Gastrocnemius medialis (tissue), 4 donors: ENCODE measurements around the gene ANKRD53. TPM values are rescaled to one million over a fixed set of nuclear protein-coding genes. Genes with fewer than 3 reads are reported as not detected.

Source experiments
- ATAC-seq, 2 donors: fragments of 150-250 bp; one replicate each; pipeline ENCODE4 v1.9.1; 2016
- DNase-seq, 2 donors: peaks; one replicate each; pipeline ENCODE4 v3.0.0-alpha.2; 2019
- H3K27ac ChIP-seq, 4 donors: fragments of 200-600 bp; sonication (generic); 1 replicate in 1 of 4; 2 replicates in 3 of 4; pipeline ENCODE4 v1.5.1; 2016 to 2018; ENCODE audit warnings: mild to moderate bottlenecking in 2 of 4, moderate library complexity in 1 of 4
- H3K27me3 ChIP-seq, 3 donors: fragments of 200-600 bp; sonication (generic) in 2 of 3; 1 replicate in 1 of 3; 2 replicates in 2 of 3; pipeline versions ENCODE4 v1.5.1 to v1.6.0; 2016 to 2019; ENCODE audit warnings: mild to moderate bottlenecking in 1 of 3, moderate library complexity in 1 of 3
- H3K36me3 ChIP-seq, 2 donors: fragments of 200-600 bp; sonication (generic) in 1 of 2; one replicate each; pipeline ENCODE4 v1.5.1; 2017 to 2018
- H3K4me1 ChIP-seq, 2 donors: fragments of 200-600 bp; sonication (generic) in 1 of 2; one replicate each; pipeline ENCODE4 v1.5.1; 2016 to 2017; ENCODE audit warnings: mild to moderate bottlenecking in 2 of 2
- H3K4me3 ChIP-seq, 4 donors: fragments of 200-600 bp; sonication (generic) in 3 of 4; 1 replicate in 1 of 4; 2 replicates in 3 of 4; pipeline ENCODE4 v1.5.1; 2016 to 2019; ENCODE audit warnings: mild to moderate bottlenecking in 2 of 4
- H3K9me3 ChIP-seq, 3 donors: fragments of 200-600 bp; sonication (generic) in 2 of 3; 1 replicate in 1 of 3; 2 replicates in 2 of 3; pipeline ENCODE4 v1.5.1; 2016 to 2019
- CTCF ChIP-seq, 5 experiments: fragments of 450-650 bp in 3 of 5; fragments of 200-600 bp in 2 of 5; sonication (generic) in 2 of 5; IDR thresholded peaks in 4 of 5; conservative IDR thresholded peaks in 1 of 5; 1 replicate in 4 of 5; 2 replicates in 1 of 5; pipeline ENCODE4 v1.5.1; 2016 to 2019; ENCODE audit warnings: antibody characterized with exemption in 5 of 5, mild to moderate bottlenecking in 3 of 5, moderate library complexity in 3 of 5
- POLR2A ChIP-seq, 2 donors: fragments of 450-650 bp; IDR thresholded peaks; one replicate each; pipeline ENCODE4 v1.6.1; 2017; ENCODE audit warnings: antibody characterized with exemption in 2 of 2, mild to moderate bottlenecking in 2 of 2, moderate library complexity in 2 of 2
- in situ Hi-C, 4 donors: fragments of 200-750 bp; cut with MboI; loops; one replicate each; pipeline versions ENCODE4 v1.15.0 to v1.8.0; 2017; ENCODE audit warnings: low sequenced_read_pairs in 4 of 4
- intact Hi-C: fragments of 100-400 bp; cut with DNase I; formaldehyde crosslinking; loops from one replicate; pipeline ENCODE4 v1.15.1; 2023; ENCODE audit warnings: low total_unique reads
- total RNA-seq, 4 donors: library from RNA; depleted of rRNA; stranded (reverse); fragments of >200 nt; gene quantifications; one replicate each; pipeline versions ENCODE4 v1.1.0 to v1.2.3, GENCODE V29; 2016

Gene ANKRD53
- total RNA-seq, 4 donors from 2014 or later: 0.44 to 2.0 TPM; not detected in 2

- intact Hi-C loops (no loop called here), in situ Hi-C loops (no loop called here)
- H3K4me1 ChIP-seq: peaks cover 0 to 6% of the 10 kb centered on the region in 2 donors
Measured at GRCh38 chr2:71003966-71004755, 25.7 kb downstream of the ANKRD53 start.

DNA sequence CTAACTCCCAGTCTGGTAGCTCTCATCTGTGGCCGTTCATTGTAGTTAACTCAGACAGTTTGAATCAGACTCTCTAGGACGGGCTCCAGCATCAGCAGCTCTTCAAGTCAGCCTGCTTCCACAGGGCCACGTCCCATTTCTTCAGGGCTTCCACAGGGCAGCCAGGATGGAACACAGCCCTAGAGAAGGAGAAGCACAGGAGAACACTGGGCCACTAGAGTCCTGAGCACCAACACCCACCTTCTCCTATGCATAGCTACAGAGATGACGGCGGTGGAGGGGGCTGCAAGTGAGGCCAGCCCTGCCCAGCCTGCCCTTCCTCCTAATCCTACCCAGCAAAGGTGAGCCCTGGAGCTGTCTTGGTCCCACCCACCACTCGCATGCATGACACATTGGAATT is 26.4 kb downstream of the ANKRD53 start:
- H3K36me3 ChIP-seq: no peaks in the 10 kb centered on the region
- DNase-seq: no peak
- ATAC-seq: no peak
- intact Hi-C loops (no loop called here), in situ Hi-C loops (no loop called here)
- TF ChIP-seq CTCF (IDR thresholded peaks at IDR 0.05 in 4 of 5, conservative IDR thresholded peaks at IDR 0.05 in 1 of 5): no peak
- no peak for TF ChIP-seq POLR2A (IDR thresholded peaks at IDR 0.05)
- H3K27ac ChIP-seq: no peak overlapping the region
- peaks cover 0 to 6% of the 10 kb centered on the region in 2 donors for H3K4me1 ChIP-seq
- H3K4me3 ChIP-seq: no peak overlapping the region
- no peaks in the 10 kb centered on the region for H3K27me3 ChIP-seq
- no peaks in the 10 kb centered on the region for H3K9me3 ChIP-seq

More at GRCh38 chr2:71003966-71004755, 25.7 kb downstream of the ANKRD53 start:
- TF ChIP-seq POLR2A (IDR thresholded peaks at IDR 0.05): no peak
- no peak for TF ChIP-seq CTCF (IDR thresholded peaks at IDR 0.05 in 4 of 5, conservative IDR thresholded peaks at IDR 0.05 in 1 of 5)
- ATAC-seq (no peak), DNase-seq (no peak)
- H3K9me3 ChIP-seq: no peaks in the 10 kb centered on the region
- no peak overlapping the region for H3K4me3 ChIP-seq
- no peak overlapping the region for H3K27ac ChIP-seq
- H3K36me3 ChIP-seq: no peaks in the 10 kb centered on the region
- H3K27me3 ChIP-seq: no peaks in the 10 kb centered on the region

- ATAC-seq (no peak), DNase-seq (no peak)
- intact Hi-C loops (no loop called here), in situ Hi-C loops (no loop called here)
- no peaks in the 10 kb centered on the region for H3K36me3 ChIP-seq
- TF ChIP-seq CTCF (IDR thresholded peaks at IDR 0.05 in 4 of 5, conservative IDR thresholded peaks at IDR 0.05 in 1 of 5) (no peak), POLR2A (IDR thresholded peaks at IDR 0.05) (no peak)
- H3K9me3 ChIP-seq: no peaks in the 10 kb centered on the region
- peaks cover 0 to 3% (median 0%) of the 10 kb centered on the region in 3 donors for H3K27me3 ChIP-seq
- H3K4me1 ChIP-seq: peaks cover 0 to 6% of the 10 kb centered on the region in 2 donors
- no peak overlapping the region for H3K4me3 ChIP-seq
- no peak overlapping the region for H3K27ac ChIP-seq
Measured at GRCh38 chr2:71005271-71006202, 27.1 kb downstream of the ANKRD53 start.

DNA sequence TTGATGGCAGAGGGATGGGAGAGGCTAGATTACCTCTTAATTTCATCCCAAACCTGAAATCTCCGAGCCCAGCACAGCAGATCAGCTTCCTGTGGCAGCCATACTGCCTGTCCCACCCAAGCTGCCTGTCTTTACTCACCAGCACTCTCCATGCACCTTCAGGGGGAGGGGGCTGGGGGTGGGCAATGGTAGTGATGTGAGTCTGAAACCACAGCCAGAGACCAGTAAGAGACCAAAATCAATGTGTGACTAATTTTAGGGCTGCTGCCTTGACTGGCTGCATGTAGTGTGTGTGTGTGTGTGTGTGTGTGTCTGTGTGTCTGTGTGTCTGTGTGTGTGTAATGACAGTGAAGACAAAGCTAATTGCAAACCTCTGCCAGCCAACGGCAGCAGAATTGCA is 27.9 kb downstream of the ANKRD53 start:
- DNase-seq (no peak), ATAC-seq (no peak)
- intact Hi-C loops: no loop called here

More for the DNA sequence above, 27.9 kb downstream of the ANKRD53 start:
- Histone ChIP-seq H3K27me3 (peaks cover 0 to 4% (median 0%) of the 10 kb centered on the region in 3 donors), H3K36me3 (no peaks in the 10 kb centered on the region), H3K4me1 (peaks cover 0 to under 1% of the 10 kb centered on the region in 2 donors), H3K9me3 (no peaks in the 10 kb centered on the region), H3K4me3 (no peak overlapping the region), H3K27ac (no peak overlapping the region)
- TF ChIP-seq CTCF (IDR thresholded peaks at IDR 0.05 in 4 of 5, conservative IDR thresholded peaks at IDR 0.05 in 1 of 5) (no peak), POLR2A (IDR thresholded peaks at IDR 0.05) (no peak)
- in situ Hi-C loops: no loop called here
